Measurements from ENCODE around the gene ERBB2. TPM values are rescaled to one million over a fixed set of nuclear protein-coding genes. Genes with fewer than 3 reads are reported as not detected.

ERBB2 gene
- total and polyA plus RNA-seq, 2 of the 8 experiments (the other 6 are each of a cell fraction or from before 2014, with no cell fraction given): 183 to 394 TPM

GRCh38 chr17:39659279-39660010 lies 40.4 kb upstream of the ERBB2 start (continued):
- no peak for TF ChIP-seq EP300 (IDR thresholded peaks at IDR 0.05; ENCODE audit: borderline replicate concordance in 1 of 2, low read depth in 2 of 2, low read length in 2 of 2)
- TF ChIP-seq BCL11A (IDR thresholded peaks at IDR 0.05; ENCODE audit: low read depth in 2 of 2, low read length in 2 of 2): no peak
- TF ChIP-seq E2F6 (IDR thresholded peaks at IDR 0.05): no peak
- no peak for TF ChIP-seq SRF (IDR thresholded peaks at IDR 0.05; ENCODE audit: low read depth, low read length)
- TF ChIP-seq POLR2A (IDR thresholded peaks at IDR 0.05; ENCODE audit: control extremely low read depth in 1 of 2, low read depth in 2 of 2, low read length in 2 of 2): no peak
